SK-N-MC (cell line): Measurements from ENCODE around the gene IQGAP1.

Source experiments
- DNase-seq: peaks from one replicate; pipeline ENCODE4 v3.0.0-alpha.2; 2011; ENCODE audit warnings: low read depth, low spot score
- H3K27ac ChIP-seq: fragments of 200-600 bp; sonication (generic); 2 replicates; pipeline ENCODE4 v1.5.1; 2016; ENCODE audit warnings: mixed run types
- H3K36me3 ChIP-seq: fragments of 200-600 bp; sonication (generic); 2 replicates; pipeline ENCODE4 v1.6.1; 2017; ENCODE audit warnings: antibody characterized with exemption, low read length, mixed read lengths; ENCODE audit not compliant: insufficient read depth
- H3K4me3 ChIP-seq: fragments of 200-600 bp; sonication (generic); 2 replicates; pipeline ENCODE4 v1.5.1; 2016
- H3K9ac ChIP-seq: fragments of 200-600 bp; sonication (generic); 2 replicates; pipeline ENCODE4 v1.8.0; 2017; ENCODE audit warnings: mixed run types, mixed read lengths; ENCODE audit not compliant: insufficient read length
- H3K9me3 ChIP-seq: fragments of 200-600 bp; sonication (generic); 2 replicates; pipeline ENCODE4 v1.6.1; 2017; ENCODE audit warnings: low read depth, mild to moderate bottlenecking, antibody characterized with exemption, low read length, moderate library complexity, mixed read lengths
- EZH2 ChIP-seq: fragments of 200-600 bp; sonication (generic); IDR thresholded peaks from one replicate; pipeline ENCODE4 v1.6.1; 2017; ENCODE audit warnings: antibody characterized with exemption
- FOXP2 ChIP-seq: optimal IDR thresholded peaks from 2 replicates; pipeline ENCODE3; 2011; ENCODE audit warnings: mild to moderate bottlenecking, moderate library complexity; ENCODE audit not compliant: insufficient read depth; ENCODE audit errors: extremely low read length, control extremely low read depth
- POLR2AphosphoS5 ChIP-seq: IDR thresholded peaks from 2 replicates; pipeline ENCODE4 v1.6.1; 2012; ENCODE audit warnings: mild to moderate bottlenecking, low read depth, low read length, borderline replicate concordance

Gene IQGAP1

GRCh38 chr15:90437516-90437915, 49.5 kb downstream of the IQGAP1 start:
- no peak for DNase-seq
- Histone ChIP-seq H3K27ac (no peak overlapping the region), H3K4me3 (no peak overlapping the region), H3K36me3 (peaks cover 13% of the 10 kb centered on the region), H3K9me3 (no peaks in the 10 kb centered on the region), H3K9ac (no peak overlapping the region)
- TF ChIP-seq POLR2AphosphoS5 (no peak), EZH2 (no peak), FOXP2 (no peak)

GRCh38 chr15:90439946-90440345, 51.9 kb downstream of the IQGAP1 start:
- Histone ChIP-seq H3K27ac (no peak overlapping the region), H3K36me3 (peaks cover 20% of the 10 kb centered on the region), H3K9me3 (no peaks in the 10 kb centered on the region), H3K9ac (no peak overlapping the region), H3K4me3 (no peak overlapping the region)
- no peak for DNase-seq
- TF ChIP-seq EZH2 (no peak), POLR2AphosphoS5 (no peak), FOXP2 (no peak)

GRCh38 chr15:90441027-90441426, 53.0 kb downstream of the IQGAP1 start:
- H3K9me3 ChIP-seq = no peaks in the 10 kb centered on the region
- H3K27ac ChIP-seq = no peak overlapping the region
- no peak for DNase-seq
- no peak for TF ChIP-seq FOXP2
- TF ChIP-seq POLR2AphosphoS5 = no peak
- no peak for TF ChIP-seq EZH2
- no peak overlapping the region for H3K4me3 ChIP-seq
- H3K36me3 ChIP-seq = peaks cover 20% of the 10 kb centered on the region
- H3K9ac ChIP-seq = no peak overlapping the region

- Histone ChIP-seq H3K36me3 (peaks cover 20% of the 10 kb centered on the region), H3K9ac (no peak overlapping the region), H3K9me3 (no peaks in the 10 kb centered on the region), H3K27ac (no peak overlapping the region), H3K4me3 (no peak overlapping the region)
- no peak for DNase-seq
- TF ChIP-seq FOXP2 (no peak), EZH2 (no peak), POLR2AphosphoS5 (no peak)
Observed at GRCh38 chr15:90442423-90442822, 54.4 kb downstream of the IQGAP1 start.

GRCh38 chr15:90449206-90449735, 61.2 kb downstream of the IQGAP1 start:
- no peak overlapping the region for H3K4me3 ChIP-seq
- no peak overlapping the region for H3K9ac ChIP-seq
- TF ChIP-seq FOXP2 (no peak), EZH2 (no peak), POLR2AphosphoS5 (no peak)
- H3K9me3 ChIP-seq = no peaks in the 10 kb centered on the region
- H3K27ac ChIP-seq = no peak overlapping the region
- DNase-seq = no peak
- peaks cover 39% of the 10 kb centered on the region for H3K36me3 ChIP-seq

- TF ChIP-seq EZH2 (no peak), FOXP2 (no peak), POLR2AphosphoS5 (no peak)
- Histone ChIP-seq H3K9ac (no peak overlapping the region), H3K4me3 (no peak overlapping the region), H3K9me3 (no peaks in the 10 kb centered on the region), H3K36me3 (peaks cover 55% of the 10 kb centered on the region), H3K27ac (no peak overlapping the region)
- no peak for DNase-seq
Observed at GRCh38 chr15:90451053-90451850, 63.2 kb downstream of the IQGAP1 start.

- no peaks in the 10 kb centered on the region for H3K9me3 ChIP-seq
- peaks cover 65% of the 10 kb centered on the region for H3K36me3 ChIP-seq
- no peak for TF ChIP-seq FOXP2
- no peak for TF ChIP-seq POLR2AphosphoS5
- no peak for TF ChIP-seq EZH2
- no peak overlapping the region for H3K9ac ChIP-seq
- no peak overlapping the region for H3K27ac ChIP-seq
- no peak for DNase-seq
- no peak overlapping the region for H3K4me3 ChIP-seq
Observed at GRCh38 chr15:90456236-90456635, 68.2 kb downstream of the IQGAP1 start.

- no peak overlapping the region for H3K27ac ChIP-seq
- TF ChIP-seq FOXP2 (no peak), POLR2AphosphoS5 (no peak), EZH2 (no peak)
- peaks cover 54% of the 10 kb centered on the region for H3K36me3 ChIP-seq
- no peaks in the 10 kb centered on the region for H3K9me3 ChIP-seq
- no peak overlapping the region for H3K9ac ChIP-seq
- no peak for DNase-seq
- H3K4me3 ChIP-seq = no peak overlapping the region
Observed at GRCh38 chr15:90458061-90458460, 70.0 kb downstream of the IQGAP1 start.
